Testis (tissue), 2 donors: ENCODE results near the gene ALKBH5.

Experiments
- CTCF ChIP-seq, 3 experiments: fragments of 450-650 bp in 2 of 3; fragments of 200-600 bp in 1 of 3; sonication (generic) in 1 of 3; IDR thresholded peaks; one replicate each; pipeline ENCODE4 v1.5.1; 2016 to 2019; ENCODE audit warnings: antibody characterized with exemption in 3 of 3, mild to moderate bottlenecking in 2 of 3, moderate library complexity in 1 of 3
- POLR2A ChIP-seq: fragments of 450-650 bp; IDR thresholded peaks from one replicate; pipeline ENCODE4 v1.6.1; 2017; ENCODE audit warnings: antibody characterized with exemption, mild to moderate bottlenecking, moderate library complexity

GRCh38 chr17:18229254-18229653 lies 45.6 kb downstream of the ALKBH5 start:
- TF ChIP-seq CTCF (IDR thresholded peaks at IDR 0.05) (no peak), POLR2A (no peak)
